Testis (tissue), 3 donors: ENCODE results near the gene SERBP1. TPM values are rescaled to one million over a fixed set of nuclear protein-coding genes. Genes with fewer than 3 reads are reported as not detected.
"Not testable (repeated sequence)": the region's sequence is repeated elsewhere in the genome, so short reads cannot be mapped to it uniquely, and the experiment has no call there.

Experiments
- DNase-seq: peaks from one replicate; pipeline ENCODE4 v3.0.0-alpha.2; 2019
- H3K27ac ChIP-seq, 2 donors: fragments of 200-600 bp; sonication (generic); one replicate each; pipeline ENCODE4 v1.5.1; 2019
- H3K27me3 ChIP-seq: fragments of 200-600 bp; sonication (generic); one replicate; pipeline ENCODE4 v1.5.1; 2019
- H3K36me3 ChIP-seq: fragments of 200-600 bp; sonication (generic); one replicate; pipeline ENCODE4 v1.5.1; 2017; ENCODE audit warnings: low read depth; ENCODE audit errors: missing control alignments
- H3K4me1 ChIP-seq: fragments of 200-600 bp; sonication (generic); one replicate; pipeline ENCODE4 v1.5.1; 2019
- H3K4me3 ChIP-seq, 2 donors: fragments of 200-600 bp; sonication (generic); one replicate each; pipeline ENCODE4 v1.5.1; 2017 to 2019
- H3K9me3 ChIP-seq: fragments of 200-600 bp; sonication (generic); one replicate; pipeline ENCODE4 v1.5.1; 2017
- CTCF ChIP-seq, 3 experiments: fragments of 450-650 bp in 2 of 3; fragments of 200-600 bp in 1 of 3; sonication (generic) in 1 of 3; IDR thresholded peaks; one replicate each; pipeline ENCODE4 v1.5.1; 2016 to 2019; ENCODE audit warnings: antibody characterized with exemption in 3 of 3, mild to moderate bottlenecking in 2 of 3, moderate library complexity in 1 of 3
- POLR2A ChIP-seq: fragments of 450-650 bp; IDR thresholded peaks from one replicate; pipeline ENCODE4 v1.6.1; 2017; ENCODE audit warnings: antibody characterized with exemption, mild to moderate bottlenecking, moderate library complexity
- WGBS, 2 donors: methylation state at CpG; one replicate each; pipeline ENCODE4 v1.1.5; 2018; 5-methylcytosine and 5-hydroxymethylcytosine counted together
- intact Hi-C: fragments of 100-400 bp; cut with DNase I; formaldehyde crosslinking; loops from one replicate; pipeline ENCODE4 v1.15.1; 2023; ENCODE audit warnings: low total_unique reads
- polyA plus RNA-seq: library from polyadenylated mRNA; stranded (reverse); fragments of 350-450 nt; fragmentation: Illumina TruSeq; extraction: RNeasy Lipid Tissue Mini Kit (QIAGEN cat#74804); gene quantifications from one replicate; pipeline ENCODE4 v1.2.3, GENCODE V29; 2014; ENCODE audit warnings: low read depth, low replicate concordance; ENCODE audit not compliant: insufficient read depth
- total RNA-seq, 2 donors: library from RNA; depleted of rRNA; stranded (reverse); fragments of >200 nt; gene quantifications; one replicate each; pipeline ENCODE4 v1.2.3, GENCODE V29; 2016

Gene SERBP1
- total and polyA plus RNA-seq, 3 donors from 2014 or later: 180 to 237 (median 185) TPM

DNA sequence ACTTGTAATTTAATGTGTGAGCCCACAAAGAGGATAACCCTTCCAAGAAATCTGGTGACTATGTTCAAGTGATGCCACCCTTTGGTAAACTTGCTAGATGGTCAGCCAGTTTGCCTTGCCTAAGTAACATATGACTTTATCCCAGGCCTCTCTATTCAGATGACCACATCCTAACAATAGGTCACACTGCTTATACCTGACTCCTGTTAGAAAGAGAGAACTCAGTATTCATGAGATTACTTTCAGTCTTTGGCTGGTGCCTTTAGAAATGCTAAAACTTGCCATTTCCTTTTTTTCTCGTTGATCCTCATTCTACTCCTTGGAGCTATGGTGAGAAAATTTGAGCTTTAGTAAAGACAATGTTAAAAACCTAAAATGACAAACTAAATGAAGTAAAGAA is 28.5 kb upstream of the SERBP1 start:
- H3K4me3 ChIP-seq: no peak overlapping the region
- DNase-seq: no peak
- intact Hi-C loops: no loop called here
- TF ChIP-seq CTCF (IDR thresholded peaks at IDR 0.05) (no peak), POLR2A (no peak)
- H3K27me3 ChIP-seq: no peaks in the 10 kb centered on the region
- no peak overlapping the region for H3K27ac ChIP-seq
- WGBS, 2 donors: 70 to 77% methylated on average over 1 of the region's 1 CpG
- no peaks in the 10 kb centered on the region for H3K4me1 ChIP-seq
- no peaks in the 10 kb centered on the region for H3K36me3 ChIP-seq
- no peaks in the 10 kb centered on the region for H3K9me3 ChIP-seq

GRCh38 chr1:67457247-67457646 is 27.0 kb upstream of the SERBP1 start:
- Histone ChIP-seq H3K4me3 (no peak overlapping the region), H3K27me3 (no peaks in the 10 kb centered on the region), H3K27ac (no peak overlapping the region), H3K9me3 (no peaks in the 10 kb centered on the region), H3K4me1 (no peaks in the 10 kb centered on the region), H3K36me3 (no peaks in the 10 kb centered on the region)
- intact Hi-C loops: no loop called here
- WGBS, 2 donors: 89 to 93% methylated on average over 1 of the region's 1 CpG
- DNase-seq: no peak
- TF ChIP-seq CTCF (IDR thresholded peaks at IDR 0.05): no peak
- TF ChIP-seq POLR2A: no peak

- DNase-seq: no peak
- Histone ChIP-seq H3K27ac (no peak overlapping the region), H3K36me3 (no peaks in the 10 kb centered on the region), H3K4me1 (no peaks in the 10 kb centered on the region), H3K4me3 (no peak overlapping the region), H3K27me3 (no peaks in the 10 kb centered on the region), H3K9me3 (no peaks in the 10 kb centered on the region)
- intact Hi-C loops: no loop called here
- TF ChIP-seq POLR2A (no peak), CTCF (IDR thresholded peaks at IDR 0.05) (no peak)
- WGBS, 2 donors: 86 to 91% methylated on average over 2 of the region's 2 CpGs
Measured at GRCh38 chr1:67451815-67452214, 21.6 kb upstream of the SERBP1 start.

GRCh38 chr1:67451356-67451755 is 21.2 kb upstream of the SERBP1 start:
- Histone ChIP-seq H3K4me3 (no peak overlapping the region), H3K9me3 (no peaks in the 10 kb centered on the region), H3K27ac (no peak overlapping the region), H3K4me1 (no peaks in the 10 kb centered on the region), H3K36me3 (no peaks in the 10 kb centered on the region), H3K27me3 (no peaks in the 10 kb centered on the region)
- intact Hi-C loops: no loop called here
- TF ChIP-seq POLR2A: no peak
- TF ChIP-seq CTCF (IDR thresholded peaks at IDR 0.05): no peak
- WGBS, 2 donors: 74 to 92% methylated on average over 2 of the region's 2 CpGs
- no peak for DNase-seq

DNA sequence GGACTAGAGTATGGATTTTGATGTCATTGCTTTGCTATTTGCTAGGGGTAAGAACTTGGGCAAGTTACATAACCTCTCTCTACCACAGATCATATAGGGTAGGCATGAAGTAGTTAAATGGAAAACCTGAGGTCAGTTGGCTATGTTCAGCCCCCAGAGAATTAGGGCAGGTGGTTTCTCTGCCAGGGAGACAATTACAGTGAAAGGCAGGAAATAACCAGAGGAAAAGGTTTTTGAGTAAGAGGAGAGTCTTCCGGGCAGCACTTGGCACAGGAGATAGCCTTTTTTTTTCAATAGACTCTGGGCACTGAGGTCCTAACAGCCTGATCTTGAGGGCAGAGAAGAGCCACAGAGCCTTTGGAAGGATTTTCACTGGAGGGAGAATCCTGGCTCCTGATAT is 16.7 kb upstream of the SERBP1 start:
- Histone ChIP-seq H3K9me3 (no peaks in the 10 kb centered on the region), H3K27me3 (no peaks in the 10 kb centered on the region), H3K4me1 (no peaks in the 10 kb centered on the region), H3K27ac (no peak overlapping the region), H3K36me3 (no peaks in the 10 kb centered on the region), H3K4me3 (no peak overlapping the region)
- DNase-seq: no peak
- TF ChIP-seq POLR2A: no peak
- 67 to 68% methylated on average over 1 of the region's 1 CpG for WGBS, 2 donors
- intact Hi-C loops: no loop called here

GRCh38 chr1:67446014-67446413 is 15.8 kb upstream of the SERBP1 start:
- H3K4me3 ChIP-seq, H3K27me3 ChIP-seq, H3K27ac ChIP-seq, intact Hi-C loops, H3K9me3 ChIP-seq, H3K4me1 ChIP-seq, DNase-seq, H3K36me3 ChIP-seq: not testable (repeated sequence)
- WGBS, 2 donors: 72 to 84% methylated on average over 5 of the region's 5 CpGs
